Amniotic stem cell (primary cell): ENCODE measurements around the gene TOR3A.

Experiments
- DNase-seq: peaks from one replicate; lab custom pipeline; 2025; lab: John Stamatoyannopoulos, UW

The TOR3A gene

GRCh38 chr1:179066471-179066870 is 15.4 kb upstream of the TOR3A start:
- no peak for DNase-seq

GRCh38 chr1:179077396-179077795 is 4.5 kb upstream of the TOR3A start:
- DNase-seq = no peak

GRCh38 chr1:179079113-179079761 is 2.6 kb upstream of the TOR3A start:
- DNase-seq = peak; percentile 55

GRCh38 chr1:179080866-179081686 is 794 bp upstream of the TOR3A start:
- DNase-seq = no peak

- no peak for DNase-seq
Measured at GRCh38 chr1:179082333-179082998, 596 bp downstream of the TOR3A start.

GRCh38 chr1:179082999-179083335 is 1.1 kb downstream of the TOR3A start:
- no peak for DNase-seq

- DNase-seq = no peak
Measured at GRCh38 chr1:179083533-179083932, 1.7 kb downstream of the TOR3A start.

GRCh38 chr1:179087665-179088064 is 5.8 kb downstream of the TOR3A start:
- no peak for DNase-seq

- DNase-seq = no peak
Measured at GRCh38 chr1:179089827-179090482, 8.1 kb downstream of the TOR3A start.

GRCh38 chr1:179090522-179090921 is 8.7 kb downstream of the TOR3A start:
- DNase-seq = no peak

- DNase-seq = no peak
Measured at GRCh38 chr1:179090923-179091322, 9.1 kb downstream of the TOR3A start.

- no peak for DNase-seq
Measured at GRCh38 chr1:179091691-179092165, 9.9 kb downstream of the TOR3A start.

GRCh38 chr1:179092896-179093461 is 11.1 kb downstream of the TOR3A start:
- no peak for DNase-seq

- DNase-seq = no peak
Measured at GRCh38 chr1:179094818-179095217, 12.9 kb downstream of the TOR3A start.

- DNase-seq = no peak
Measured at GRCh38 chr1:179095377-179095776, 13.5 kb downstream of the TOR3A start.

- DNase-seq = no peak
Measured at GRCh38 chr1:179095924-179096323, 14.1 kb downstream of the TOR3A start.

- no peak for DNase-seq
Measured at GRCh38 chr1:179099891-179100290, 18.0 kb downstream of the TOR3A start.

- DNase-seq = no peak
Measured at GRCh38 chr1:179101566-179101965, 19.7 kb downstream of the TOR3A start.

- DNase-seq = no peak
Measured at GRCh38 chr1:179103999-179104398, 22.1 kb downstream of the TOR3A start.

GRCh38 chr1:179104611-179105250 is 22.9 kb downstream of the TOR3A start:
- no peak for DNase-seq

- DNase-seq = no peak
Measured at GRCh38 chr1:179105393-179105792, 23.5 kb downstream of the TOR3A start.
